Measurements from ENCODE around the gene DET1. TPM values are rescaled to one million over a fixed set of nuclear protein-coding genes. Genes with fewer than 3 reads are reported as not detected.
"Not testable (repeated sequence)": the region's sequence is repeated elsewhere in the genome, so short reads cannot be mapped to it uniquely, and the experiment has no call there.

Gene DET1
- 6.2 TPM for total RNA-seq
- long read RNA-seq, partial matches to known transcripts: 7 of 26 reads
- long read RNA-seq, other reads (novel, unspliced or antisense): 10 of 26 reads

GRCh38 chr15:88546248-88547129 lies at the start of gene DET1:
TSS of gene DET1 (minus strand) at chr15:88546681. CDS start at chr15:88531705, 14,976 bp downstream.
- intact Hi-C loops (cut with DNase I): no loop called here
- peak; percentile 98 for DNase-seq (ENCODE audit: low spot score)

DNA sequence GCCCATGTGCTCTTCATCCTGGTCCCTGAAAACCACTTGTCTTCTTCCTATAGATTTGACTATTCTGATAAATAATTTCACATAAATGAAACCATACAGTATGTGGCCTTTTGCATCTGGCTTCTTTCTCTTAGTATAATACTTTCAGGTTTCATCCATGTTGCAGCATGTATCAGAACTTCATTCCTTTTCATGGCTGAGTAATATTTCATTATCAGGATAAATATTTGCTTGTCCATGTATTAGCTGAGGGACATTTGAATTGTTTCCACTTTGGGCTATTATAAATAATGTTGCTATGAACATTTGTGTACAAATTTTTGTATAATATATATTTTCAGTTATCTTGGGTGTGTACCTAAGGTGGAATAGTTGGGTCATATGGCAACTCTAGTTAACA lies 44.9 kb upstream of the DET1 start:
- intact Hi-C loops (cut with DNase I): no loop called here

GRCh38 chr15:88590759-88591158 lies 44.3 kb upstream of the DET1 start:
- intact Hi-C loops (cut with DNase I): no loop called here
- no peak for DNase-seq (ENCODE audit: low spot score)

More for the DNA sequence above, 44.9 kb upstream of the DET1 start:
- no peak for DNase-seq (ENCODE audit: low spot score)

DNA sequence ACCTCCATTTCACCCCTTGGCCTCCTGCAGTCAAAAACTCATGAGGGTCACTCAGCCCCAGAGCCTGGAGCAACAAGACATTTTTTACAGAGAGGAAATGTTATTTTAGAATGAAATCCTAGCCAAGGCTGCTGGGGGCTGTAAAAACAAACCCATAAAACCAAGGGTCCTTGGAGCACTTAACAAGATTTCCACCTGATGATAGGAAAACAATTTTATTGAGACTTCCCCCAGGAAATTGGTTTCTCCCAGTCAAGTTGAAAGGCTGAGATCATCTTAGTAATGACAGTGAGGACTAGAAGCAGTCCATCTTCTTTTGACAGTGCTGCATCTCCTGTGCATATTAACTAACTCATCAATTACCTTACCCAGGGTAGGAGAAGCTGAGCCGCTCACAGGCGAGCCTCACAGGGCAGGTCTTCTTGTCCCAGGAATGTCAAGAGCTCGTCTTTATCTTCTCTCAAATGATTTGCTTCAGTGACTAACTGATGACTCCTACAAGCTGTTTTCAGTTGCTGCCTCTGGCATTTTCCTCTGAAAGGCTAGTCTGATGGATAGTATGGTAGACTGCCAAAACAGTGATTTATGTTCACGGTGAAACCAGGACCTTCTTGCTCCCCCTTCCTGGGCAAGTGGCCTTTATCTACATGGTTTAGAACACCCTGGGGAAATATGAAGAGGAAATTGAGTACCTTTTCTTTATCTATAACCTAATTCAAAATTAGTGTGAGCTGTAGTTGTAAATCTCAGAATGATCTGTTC lies 40.1 kb upstream of the DET1 start:
- intact Hi-C loops (cut with DNase I): no loop called here
- DNase-seq (ENCODE audit: low spot score): no peak

- intact Hi-C loops (cut with DNase I): no loop called here
- no peak for DNase-seq (ENCODE audit: low spot score)
Observed at GRCh38 chr15:88580532-88580931, 34.1 kb upstream of the DET1 start.

DNA sequence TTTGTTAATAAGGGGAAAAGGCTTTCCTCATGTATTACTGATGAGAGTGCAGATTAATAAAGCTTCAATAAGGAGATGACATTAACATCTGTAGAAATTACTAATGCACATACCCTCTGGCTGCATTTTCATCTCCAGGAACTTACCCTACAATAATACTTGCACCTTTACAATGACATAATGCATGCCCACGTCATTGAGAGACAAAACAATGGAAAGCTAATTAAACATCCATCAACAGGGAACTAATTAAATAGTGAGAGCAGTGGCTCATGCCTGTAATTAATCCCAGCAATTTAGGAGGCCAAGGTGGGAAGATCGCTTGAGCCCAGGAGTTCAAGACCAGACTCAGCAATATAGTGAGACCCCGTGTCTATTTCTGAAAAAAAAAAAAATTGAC lies 32.8 kb upstream of the DET1 start:
- intact Hi-C loops (cut with DNase I): no loop called here
- no peak for DNase-seq (ENCODE audit: low spot score)

DNA sequence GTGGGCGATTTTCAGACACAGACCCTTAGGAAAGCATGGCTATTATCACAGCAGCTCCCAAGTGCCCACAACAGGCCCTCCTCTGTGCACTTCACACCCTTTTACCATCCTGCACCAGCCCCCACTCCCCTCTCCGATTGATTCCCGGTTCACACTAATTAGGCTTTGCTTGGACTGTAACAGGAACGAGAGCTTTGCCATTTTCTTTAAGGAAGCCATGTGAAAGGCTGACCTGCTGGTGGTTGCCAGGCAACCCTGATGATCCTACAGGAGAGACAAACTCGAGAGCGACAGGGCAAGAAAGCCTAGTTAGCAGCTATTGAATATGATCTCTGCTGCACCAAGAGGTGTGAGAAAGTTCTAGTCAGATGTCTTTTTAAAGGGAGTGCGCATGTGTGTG lies 28.2 kb upstream of the DET1 start:
- intact Hi-C loops (cut with DNase I): loop anchor here (5.0 kb wide), 1 partner anchor 77 kb away; no protein-coding TSS in a partner anchor
- no peak for DNase-seq (ENCODE audit: low spot score)

DNA sequence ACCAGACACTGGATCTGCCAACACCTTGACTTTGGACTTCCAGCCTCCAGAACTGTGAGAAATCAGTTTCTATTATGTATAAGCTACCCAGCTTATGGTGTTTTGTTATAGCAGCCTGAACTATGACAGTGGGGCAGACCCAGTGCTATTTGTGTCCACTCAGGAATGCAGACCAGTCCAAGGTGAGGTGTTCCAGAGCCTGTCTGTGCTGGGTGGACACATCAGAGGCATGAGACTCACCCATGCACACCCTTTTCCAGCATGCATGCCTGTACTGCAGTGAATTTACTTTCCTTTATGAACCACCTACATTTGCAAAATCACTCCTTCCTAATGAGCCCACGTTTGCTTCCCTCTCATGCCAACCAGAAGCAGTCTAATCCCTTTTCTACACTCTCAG lies 27.6 kb upstream of the DET1 start:
- DNase-seq (ENCODE audit: low spot score): no peak

GRCh38 chr15:88571852-88572259 lies 25.4 kb upstream of the DET1 start:
- no peak for DNase-seq (ENCODE audit: low spot score)
- intact Hi-C loops (cut with DNase I): loop anchor here (5.0 kb wide), 1 partner anchor 75 kb away; no protein-coding TSS in a partner anchor

More for the DNA sequence above, 27.6 kb upstream of the DET1 start:
- intact Hi-C loops (cut with DNase I): loop anchor here (5.0 kb wide), 1 partner anchor 77 kb away; no protein-coding TSS in a partner anchor

DNA sequence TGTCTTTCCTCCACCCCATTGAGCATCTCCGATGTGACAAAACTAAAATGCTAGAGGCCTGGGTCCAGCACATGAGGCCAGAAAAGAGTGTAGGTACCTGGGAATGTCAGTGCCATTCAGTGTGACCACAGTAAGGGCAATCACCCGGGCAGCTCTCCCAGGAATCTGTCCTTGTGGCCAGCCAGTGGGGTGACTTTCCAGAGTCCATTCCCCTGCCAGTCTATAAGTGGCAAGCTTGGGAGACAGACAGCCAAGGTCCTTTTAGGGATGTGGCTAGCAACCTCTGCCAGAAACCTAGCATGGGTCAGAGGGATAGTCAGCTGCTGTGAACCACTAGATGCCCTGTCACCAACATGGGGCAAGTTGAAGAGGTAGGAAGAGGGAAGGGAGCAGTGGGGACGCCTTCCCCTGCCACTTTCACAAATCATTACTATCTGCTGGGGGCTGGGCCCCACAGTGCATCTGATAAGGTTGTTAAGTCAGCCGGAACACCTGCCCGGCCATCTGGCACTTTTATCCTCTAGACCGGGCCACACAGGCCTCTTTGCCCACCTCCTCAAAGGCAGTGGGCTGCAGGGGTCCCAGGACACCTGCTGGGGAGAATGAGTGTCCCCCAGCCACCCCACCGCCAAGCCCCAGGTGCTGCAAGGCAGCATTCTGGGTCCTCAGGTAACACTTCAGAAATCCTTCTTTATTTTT lies 24.8 kb upstream of the DET1 start:
- intact Hi-C loops (cut with DNase I): loop anchor here (5.0 kb wide), 1 partner anchor 74 kb away; no protein-coding TSS in a partner anchor
- DNase-seq (ENCODE audit: low spot score): no peak

GRCh38 chr15:88568589-88568988 lies 22.1 kb upstream of the DET1 start:
- no peak for DNase-seq (ENCODE audit: low spot score)
- intact Hi-C loops (cut with DNase I): no loop called here

- intact Hi-C loops (cut with DNase I): no loop called here
- no peak for DNase-seq (ENCODE audit: low spot score)
Observed at GRCh38 chr15:88564741-88565140, 18.3 kb upstream of the DET1 start.

GRCh38 chr15:88563638-88564037 lies 17.2 kb upstream of the DET1 start:
- DNase-seq (ENCODE audit: low spot score): no peak
- intact Hi-C loops (cut with DNase I): no loop called here

DNA sequence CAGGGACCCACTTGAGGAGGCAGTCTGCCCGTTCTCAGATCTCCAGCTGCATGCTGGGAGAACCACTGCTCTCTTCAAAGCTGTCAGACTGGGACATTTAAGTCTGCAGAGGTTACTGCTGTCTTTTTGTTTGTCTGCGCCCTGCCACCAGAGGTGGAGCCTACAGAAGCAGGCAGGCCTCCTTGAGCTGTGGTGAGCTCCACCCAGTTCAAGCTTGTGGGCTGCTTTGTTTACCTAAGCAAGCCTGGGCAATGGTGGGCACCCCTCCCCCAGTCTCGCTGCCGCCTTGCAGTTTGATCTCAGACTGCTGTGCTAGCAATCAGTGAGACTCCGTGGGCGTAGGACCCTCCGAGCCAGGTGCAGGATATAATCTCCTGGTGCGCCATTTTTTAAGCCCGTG lies 13.1 kb upstream of the DET1 start:
- DNase-seq (ENCODE audit: low spot score); intact Hi-C loops (cut with DNase I): not testable (repeated sequence)

DNA sequence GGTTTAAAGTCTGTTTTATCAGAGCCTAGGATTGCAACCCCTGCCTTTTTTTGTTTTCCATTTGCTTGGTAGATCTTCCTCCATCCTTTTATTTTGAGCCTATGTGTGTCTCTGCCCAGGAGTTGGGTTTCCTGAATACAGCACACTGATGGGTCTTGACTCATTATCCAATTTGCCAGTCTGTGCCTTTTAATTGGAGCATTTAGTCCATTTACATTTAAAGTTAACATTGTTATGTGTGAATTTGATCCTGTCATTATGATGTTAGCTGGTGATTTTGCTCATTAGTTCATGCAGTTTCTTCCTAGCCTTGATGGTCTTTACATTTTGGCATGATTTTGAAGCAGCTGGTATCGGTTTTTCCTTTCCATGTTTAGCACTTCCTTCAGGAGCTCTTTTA lies 11.5 kb upstream of the DET1 start:
- intact Hi-C loops (cut with DNase I); DNase-seq (ENCODE audit: low spot score): not testable (repeated sequence)

- DNase-seq (ENCODE audit: low spot score); intact Hi-C loops (cut with DNase I): not testable (repeated sequence)
Observed at GRCh38 chr15:88548009-88548408, 1.5 kb upstream of the DET1 start.

DNA sequence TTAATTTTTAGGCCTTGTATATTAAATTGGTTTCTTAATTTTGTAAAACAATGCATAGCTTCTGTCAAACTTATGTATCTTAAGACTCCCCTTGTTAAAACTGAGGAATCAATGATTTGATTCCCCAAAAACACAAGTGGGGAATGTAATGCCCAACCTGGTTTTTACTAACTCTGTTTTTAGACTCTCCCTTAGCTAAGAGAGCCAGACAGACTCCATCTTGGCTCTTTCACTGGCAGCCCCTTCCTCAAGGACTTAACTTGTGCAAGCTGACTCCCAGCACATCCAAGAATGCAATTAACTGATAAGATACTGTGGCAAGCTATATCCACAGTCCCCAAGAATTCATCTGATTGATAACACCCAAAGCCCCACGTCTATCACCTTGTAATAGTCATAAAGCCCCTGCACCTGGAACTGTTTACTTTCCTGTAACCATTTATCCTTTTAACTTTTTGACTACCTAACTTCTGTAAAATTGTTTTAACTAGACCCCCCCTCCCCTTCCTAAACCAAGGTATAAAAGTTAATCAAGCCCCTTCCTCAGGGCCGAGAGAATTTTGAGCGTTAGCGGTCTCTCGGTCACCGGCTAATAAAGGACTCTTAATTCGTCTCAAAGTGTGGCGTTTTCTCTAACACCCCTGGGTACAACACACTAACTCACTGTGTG lies 768 bp downstream of the DET1 start:
- DNase-seq (ENCODE audit: low spot score); intact Hi-C loops (cut with DNase I): not testable (repeated sequence)

GRCh38 chr15:88543065-88543776 lies 3.3 kb downstream of the DET1 start:
- intact Hi-C loops (cut with DNase I): no loop called here
- no peak for DNase-seq (ENCODE audit: low spot score)

DNA sequence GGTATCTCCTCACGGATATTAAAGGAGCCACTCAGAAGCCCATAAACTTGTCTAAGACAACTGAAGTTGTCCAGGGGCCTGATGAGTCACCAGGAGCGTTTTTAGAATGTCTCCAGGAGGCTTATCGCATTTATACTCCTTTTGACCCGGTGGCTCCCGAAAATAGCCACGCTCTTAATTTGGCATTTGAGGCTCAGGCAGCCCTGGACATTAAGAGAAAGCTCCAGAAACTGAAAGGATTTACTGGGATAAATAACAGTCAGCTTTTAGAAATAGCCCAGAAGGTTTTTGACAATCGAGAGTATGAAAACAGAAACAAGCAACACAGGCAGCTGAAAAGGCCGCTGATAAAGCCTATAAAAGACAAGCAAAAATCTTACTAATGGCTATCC lies 4.1 kb downstream of the DET1 start:
- intact Hi-C loops (cut with DNase I): no loop called here
- no peak for DNase-seq (ENCODE audit: low spot score)

Measured in cardiac septum (tissue), 1 donor.